HTERT RPE-1 (cell line): Measurements from ENCODE around the gene HIF1A.
"Not testable (repeated sequence)": the region's sequence is repeated elsewhere in the genome, so short reads cannot be mapped to it uniquely, and the experiment has no call there.

Source experiments
- in situ Hi-C: fragments of 300-500 bp; cut with MboI; formaldehyde crosslinking; loops from 4 replicates; pipeline ENCODE4 v1.14.3; 2020; ENCODE audit warnings: low sequenced_read_pairs

The HIF1A gene

GRCh38 chr14:61694830-61695694, at the start of gene HIF1A:
Gene HIF1A (plus strand): TSS chr14:61695513. CDS start chr14:61695805, 292 bp downstream.
- in situ Hi-C loops = no loop called here

- in situ Hi-C loops = no loop called here
These were observed 48.8 kb upstream of the HIF1A start for GRCh38 chr14:61646366-61647116.

GRCh38 chr14:61647704-61648103, 47.6 kb upstream of the HIF1A start:
- in situ Hi-C loops = no loop called here

GRCh38 chr14:61648377-61648776, 46.9 kb upstream of the HIF1A start:
- in situ Hi-C loops = no loop called here

DNA sequence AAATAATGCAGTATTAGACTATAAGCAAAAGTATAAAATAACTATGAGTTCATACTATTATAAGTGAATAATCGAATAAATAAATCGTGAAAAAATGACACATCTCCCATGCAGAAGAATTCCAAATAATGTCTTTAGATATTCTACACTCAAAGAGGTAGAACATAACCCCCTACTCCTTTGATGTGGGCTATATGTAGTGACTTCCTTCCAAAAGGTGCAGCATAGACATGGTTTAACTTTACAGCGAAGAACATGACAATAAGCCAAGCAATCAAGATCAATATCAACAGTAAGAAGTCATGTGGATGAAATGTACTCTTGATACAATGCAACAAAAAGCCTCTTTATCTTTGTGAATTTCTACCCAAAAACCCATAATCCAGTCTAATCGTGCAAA, 46.0 kb upstream of the HIF1A start:
- in situ Hi-C loops = no loop called here

- in situ Hi-C loops = no loop called here
These were observed 44.0 kb upstream of the HIF1A start for GRCh38 chr14:61651355-61651754.

GRCh38 chr14:61652526-61653262, 42.6 kb upstream of the HIF1A start:
- in situ Hi-C loops = no loop called here

DNA sequence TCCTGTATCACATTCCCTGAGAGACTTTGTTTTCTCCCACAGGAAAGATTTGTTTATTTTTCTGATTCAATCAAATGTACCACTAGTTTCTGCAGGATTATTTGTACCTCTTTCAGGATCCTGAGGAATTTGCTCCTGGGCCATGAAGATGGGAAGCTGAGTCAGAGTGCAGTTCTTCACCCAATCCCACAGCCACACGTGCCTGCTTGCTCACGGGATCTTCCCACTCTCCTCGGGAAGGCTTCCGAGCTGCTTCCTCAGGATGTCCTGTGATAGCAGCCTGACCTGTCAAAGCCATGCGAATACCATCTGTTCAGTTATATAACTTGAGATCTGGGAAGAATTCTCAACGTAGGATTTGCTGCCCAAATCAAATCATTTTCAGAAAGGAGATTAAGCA, 41.8 kb upstream of the HIF1A start:
- in situ Hi-C loops = no loop called here

- in situ Hi-C loops = no loop called here
These were observed 41.3 kb upstream of the HIF1A start for GRCh38 chr14:61654026-61654425.

GRCh38 chr14:61655777-61656176, 39.5 kb upstream of the HIF1A start:
- in situ Hi-C loops = no loop called here

GRCh38 chr14:61656341-61656740, 39.0 kb upstream of the HIF1A start:
- in situ Hi-C loops = no loop called here

GRCh38 chr14:61658111-61658510, 37.2 kb upstream of the HIF1A start:
- in situ Hi-C loops = not testable (repeated sequence)

DNA sequence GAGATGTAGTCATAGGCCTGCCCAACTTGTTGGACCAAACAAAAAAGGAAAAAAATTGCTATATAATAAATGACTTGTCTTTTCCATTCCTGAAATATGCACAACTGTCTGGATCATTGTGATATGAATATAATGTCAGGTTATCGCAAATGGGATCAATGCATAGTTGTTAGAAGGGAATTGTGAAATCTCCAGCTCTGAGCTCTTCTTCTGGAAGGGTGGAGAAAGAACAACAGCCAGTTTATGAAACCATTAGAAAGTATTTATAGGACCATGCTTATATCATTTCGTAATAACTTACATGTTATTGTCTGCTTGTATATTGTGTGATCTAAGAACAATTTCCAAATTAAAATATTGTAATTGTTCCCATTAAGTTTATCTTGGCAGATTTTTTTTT, 35.7 kb upstream of the HIF1A start:
- in situ Hi-C loops = no loop called here

DNA sequence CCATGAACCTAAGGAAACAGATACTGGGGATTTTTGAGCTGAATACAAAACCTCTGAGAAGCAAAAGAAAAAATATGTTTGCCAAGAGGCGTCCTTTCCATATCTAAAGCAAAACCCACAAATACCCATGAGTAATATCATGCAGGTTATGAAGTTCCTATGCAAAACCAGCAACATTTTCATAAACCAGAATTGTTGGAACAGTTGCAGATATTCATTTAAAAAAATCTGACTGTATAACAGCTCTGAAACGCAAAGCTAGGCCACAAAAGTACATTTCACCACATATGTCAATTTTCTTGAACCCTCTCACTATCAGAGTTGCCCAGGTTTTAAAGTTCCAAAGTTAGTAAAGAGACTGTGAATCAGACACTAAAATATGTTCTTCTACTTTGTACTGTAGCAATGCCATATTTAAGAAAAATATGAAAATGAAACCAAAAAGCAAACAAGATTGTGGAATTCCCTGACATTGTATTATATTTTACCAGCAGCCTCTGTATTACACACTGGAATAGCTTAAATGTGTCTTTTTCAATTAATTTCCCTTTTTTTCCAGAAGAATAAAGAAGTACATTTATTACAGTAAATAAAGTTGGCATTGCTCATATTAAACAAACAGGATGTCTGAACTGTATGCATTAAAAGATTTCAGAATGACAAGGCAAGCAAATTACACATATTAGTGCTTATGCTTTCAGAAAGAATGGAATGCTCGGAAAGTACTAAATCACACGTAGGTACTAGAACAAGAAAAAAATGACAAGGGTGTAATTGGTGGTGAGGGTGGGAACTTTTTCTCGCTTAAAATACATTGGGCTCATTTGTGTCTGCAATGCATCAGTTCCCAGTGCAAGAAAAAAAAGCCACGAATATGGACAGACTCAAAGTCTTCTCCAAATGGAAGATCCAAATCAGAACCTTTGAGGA, 33.6 kb upstream of the HIF1A start:
- in situ Hi-C loops = no loop called here

DNA sequence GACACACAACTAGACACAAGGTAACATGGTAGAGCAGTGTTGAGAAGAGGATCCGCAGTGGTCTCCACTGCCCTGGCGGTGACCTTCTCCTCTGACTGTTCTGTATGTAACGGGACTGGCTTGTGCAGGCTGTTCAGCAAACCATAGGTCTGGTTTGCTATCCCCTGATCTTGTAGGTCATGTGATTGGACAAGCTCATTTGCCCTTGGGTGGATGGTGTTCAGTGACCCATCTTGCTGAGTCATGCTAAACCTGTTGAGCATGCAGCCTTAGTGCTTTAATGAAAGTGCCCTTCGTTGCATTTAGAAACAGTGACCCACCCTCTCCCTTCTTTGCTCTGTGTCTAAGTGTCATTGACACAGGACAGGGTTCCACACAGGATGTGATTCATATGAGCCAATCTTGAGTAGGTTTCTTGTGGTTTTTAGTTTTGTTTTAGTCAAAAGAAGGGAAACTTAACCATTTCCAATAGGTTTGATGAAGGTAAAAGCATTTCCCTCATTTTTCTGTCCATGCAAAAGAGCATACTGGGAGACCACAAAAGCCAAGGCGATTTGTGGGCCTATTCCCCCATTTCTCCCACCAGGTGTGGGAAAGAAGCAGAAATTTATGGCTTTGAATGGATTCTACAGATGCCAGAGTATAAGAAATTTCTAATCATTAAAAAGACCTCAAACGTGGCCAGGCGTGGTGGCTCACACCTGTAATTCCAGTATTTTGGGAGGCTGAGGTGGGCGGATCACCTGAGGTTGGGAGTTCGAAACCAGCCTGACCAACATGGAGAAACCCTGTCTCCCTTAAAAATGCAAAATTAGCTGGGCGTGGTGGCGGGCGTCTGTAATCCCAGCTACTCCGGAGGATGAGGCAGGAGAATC, 32.6 kb upstream of the HIF1A start:
- in situ Hi-C loops = no loop called here

- in situ Hi-C loops = no loop called here
These were observed 31.9 kb upstream of the HIF1A start for GRCh38 chr14:61663312-61663979.

- in situ Hi-C loops = no loop called here
These were observed 27.0 kb upstream of the HIF1A start for GRCh38 chr14:61668282-61668681.

GRCh38 chr14:61670576-61670975, 24.7 kb upstream of the HIF1A start:
- in situ Hi-C loops = no loop called here

GRCh38 chr14:61671082-61671481, 24.2 kb upstream of the HIF1A start:
- in situ Hi-C loops = no loop called here
